Vagina (tissue), 2 donors: ENCODE results near the gene PXDN. TPM values are rescaled to one million over a fixed set of nuclear protein-coding genes. Genes with fewer than 3 reads are reported as not detected.
A peak's percentile ranks its signal among the peaks of the same experiment; 100 is the strongest.

ENCODE experiments used
- DNase-seq, 2 donors: peaks; one replicate each; pipeline ENCODE4 v3.0.0-alpha.2; 2017; ENCODE audit errors: extremely low spot score in 2 of 2
- H3K27ac ChIP-seq: fragments of 200-600 bp; sonication (generic); one replicate; pipeline ENCODE4 v1.5.1; 2019
- H3K27me3 ChIP-seq: fragments of 200-600 bp; sonication (generic); one replicate; pipeline ENCODE4 v1.5.1; 2019
- H3K36me3 ChIP-seq, 2 donors: fragments of 200-600 bp; sonication (generic); one replicate each; pipeline ENCODE4 v1.5.1; 2017 to 2019
- H3K4me1 ChIP-seq: fragments of 200-600 bp; sonication (generic); one replicate; pipeline ENCODE4 v1.5.1; 2019
- H3K4me3 ChIP-seq, 2 donors: fragments of 200-600 bp; sonication (generic); 1 replicate in 1 of 2; 2 replicates in 1 of 2; pipeline ENCODE4 v1.5.1; 2016 to 2019
- H3K9me3 ChIP-seq: fragments of 200-600 bp; sonication (generic); one replicate; pipeline ENCODE4 v1.5.1; 2019
- CTCF ChIP-seq, 3 experiments: fragments of 450-650 bp in 2 of 3; fragments of 200-600 bp in 1 of 3; sonication (generic) in 1 of 3; IDR thresholded peaks; one replicate each; pipeline ENCODE4 v1.5.1; 2017 to 2019; ENCODE audit warnings: antibody characterized with exemption in 3 of 3, mild to moderate bottlenecking in 2 of 3, moderate library complexity in 2 of 3
- POLR2A ChIP-seq, 2 donors: fragments of 450-650 bp; IDR thresholded peaks; one replicate each; pipeline ENCODE4 v1.6.1; 2017; ENCODE audit warnings: antibody characterized with exemption in 2 of 2, mild to moderate bottlenecking in 2 of 2, moderate library complexity in 2 of 2
- POLR2AphosphoS5 ChIP-seq, 2 donors: sonication (generic); formaldehyde crosslinking; IDR thresholded peaks; one replicate each; pipeline ENCODE4 v1.9.0; 2017; ENCODE audit warnings: antibody characterized with exemption in 2 of 2, mild to moderate bottlenecking in 2 of 2, low read depth in 1 of 2; ENCODE audit not compliant: insufficient read depth in 1 of 2
- intact Hi-C: fragments of 100-400 bp; cut with DNase I; formaldehyde crosslinking; loops from one replicate; pipeline ENCODE4 v1.15.1; 2023
- total RNA-seq: library from RNA; depleted of rRNA; stranded (reverse); fragments of >200 nt; gene quantifications from one replicate; pipeline ENCODE4 v1.2.3, GENCODE V29; 2016

Gene PXDN, protein sequence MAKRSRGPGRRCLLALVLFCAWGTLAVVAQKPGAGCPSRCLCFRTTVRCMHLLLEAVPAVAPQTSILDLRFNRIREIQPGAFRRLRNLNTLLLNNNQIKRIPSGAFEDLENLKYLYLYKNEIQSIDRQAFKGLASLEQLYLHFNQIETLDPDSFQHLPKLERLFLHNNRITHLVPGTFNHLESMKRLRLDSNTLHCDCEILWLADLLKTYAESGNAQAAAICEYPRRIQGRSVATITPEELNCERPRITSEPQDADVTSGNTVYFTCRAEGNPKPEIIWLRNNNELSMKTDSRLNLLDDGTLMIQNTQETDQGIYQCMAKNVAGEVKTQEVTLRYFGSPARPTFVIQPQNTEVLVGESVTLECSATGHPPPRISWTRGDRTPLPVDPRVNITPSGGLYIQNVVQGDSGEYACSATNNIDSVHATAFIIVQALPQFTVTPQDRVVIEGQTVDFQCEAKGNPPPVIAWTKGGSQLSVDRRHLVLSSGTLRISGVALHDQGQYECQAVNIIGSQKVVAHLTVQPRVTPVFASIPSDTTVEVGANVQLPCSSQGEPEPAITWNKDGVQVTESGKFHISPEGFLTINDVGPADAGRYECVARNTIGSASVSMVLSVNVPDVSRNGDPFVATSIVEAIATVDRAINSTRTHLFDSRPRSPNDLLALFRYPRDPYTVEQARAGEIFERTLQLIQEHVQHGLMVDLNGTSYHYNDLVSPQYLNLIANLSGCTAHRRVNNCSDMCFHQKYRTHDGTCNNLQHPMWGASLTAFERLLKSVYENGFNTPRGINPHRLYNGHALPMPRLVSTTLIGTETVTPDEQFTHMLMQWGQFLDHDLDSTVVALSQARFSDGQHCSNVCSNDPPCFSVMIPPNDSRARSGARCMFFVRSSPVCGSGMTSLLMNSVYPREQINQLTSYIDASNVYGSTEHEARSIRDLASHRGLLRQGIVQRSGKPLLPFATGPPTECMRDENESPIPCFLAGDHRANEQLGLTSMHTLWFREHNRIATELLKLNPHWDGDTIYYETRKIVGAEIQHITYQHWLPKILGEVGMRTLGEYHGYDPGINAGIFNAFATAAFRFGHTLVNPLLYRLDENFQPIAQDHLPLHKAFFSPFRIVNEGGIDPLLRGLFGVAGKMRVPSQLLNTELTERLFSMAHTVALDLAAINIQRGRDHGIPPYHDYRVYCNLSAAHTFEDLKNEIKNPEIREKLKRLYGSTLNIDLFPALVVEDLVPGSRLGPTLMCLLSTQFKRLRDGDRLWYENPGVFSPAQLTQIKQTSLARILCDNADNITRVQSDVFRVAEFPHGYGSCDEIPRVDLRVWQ (N-terminal part only)
- total RNA-seq: 33.6 TPM

GRCh38 chr2:1744446-1745170 lies at the start of gene PXDN:
Gene PXDN (minus strand): TSS chr2:1744515. CDS start chr2:1744455, 60 bp downstream.
- Histone ChIP-seq H3K9me3 (no peaks in the 10 kb centered on the region), H3K27me3 (no peaks in the 10 kb centered on the region), H3K27ac (peak within 1 kb of the TSS; percentile 90), H3K4me3 (peak within 1 kb of the TSS; percentile 72 to 88), H3K4me1 (peaks cover 27% of the 10 kb centered on the region), H3K36me3 (no peaks in the 10 kb centered on the region)
- peak in 1 of 2 donors; percentile 68 for TF ChIP-seq POLR2A (IDR thresholded peaks at IDR 0.05)
- TF ChIP-seq POLR2AphosphoS5 (IDR thresholded peaks at IDR 0.05; ENCODE audit: insufficient read depth in 1 of 2, low read depth in 1 of 2): peak in 1 of 2 donors; percentile 66
- no peak for TF ChIP-seq CTCF (IDR thresholded peaks at IDR 0.05)
- DNase-seq: no peak
- intact Hi-C loops: loop anchor here (5.0 kb wide), 2 partner anchors 92 to 152 kb away; no protein-coding TSS in a partner anchor

- no peaks in the 10 kb centered on the region for H3K27me3 ChIP-seq
- TF ChIP-seq CTCF (IDR thresholded peaks at IDR 0.05) (no peak), POLR2A (IDR thresholded peaks at IDR 0.05) (no peak), POLR2AphosphoS5 (IDR thresholded peaks at IDR 0.05; ENCODE audit: insufficient read depth in 1 of 2, low read depth in 1 of 2) (no peak)
- no peaks in the 10 kb centered on the region for H3K4me1 ChIP-seq
- intact Hi-C loops: no loop called here
- no peak overlapping the region for H3K27ac ChIP-seq
- no peaks in the 10 kb centered on the region for H3K36me3 ChIP-seq
- H3K9me3 ChIP-seq: no peaks in the 10 kb centered on the region
- no peak for DNase-seq
- H3K4me3 ChIP-seq: no peak overlapping the region
These were observed 49.6 kb upstream of the PXDN start for GRCh38 chr2:1793868-1794445.

- no peaks in the 10 kb centered on the region for H3K27me3 ChIP-seq
- H3K27ac ChIP-seq: no peak overlapping the region
- H3K36me3 ChIP-seq: no peaks in the 10 kb centered on the region
- intact Hi-C loops: no loop called here
- no peaks in the 10 kb centered on the region for H3K4me1 ChIP-seq
- TF ChIP-seq POLR2A (IDR thresholded peaks at IDR 0.05) (no peak), POLR2AphosphoS5 (IDR thresholded peaks at IDR 0.05; ENCODE audit: insufficient read depth in 1 of 2, low read depth in 1 of 2) (no peak), CTCF (IDR thresholded peaks at IDR 0.05) (no peak)
- DNase-seq: no peak
- H3K4me3 ChIP-seq: no peak overlapping the region
- H3K9me3 ChIP-seq: no peaks in the 10 kb centered on the region
These were observed 48.9 kb upstream of the PXDN start for GRCh38 chr2:1793001-1793867.
